Measurements from ENCODE around the gene SLC29A3. TPM values are rescaled to one million over a fixed set of nuclear protein-coding genes. Genes with fewer than 3 reads are reported as not detected.

The SLC29A3 gene
- total RNA-seq, 2 donors from 2014 or later = 4.6 to 12.7 TPM

DNA sequence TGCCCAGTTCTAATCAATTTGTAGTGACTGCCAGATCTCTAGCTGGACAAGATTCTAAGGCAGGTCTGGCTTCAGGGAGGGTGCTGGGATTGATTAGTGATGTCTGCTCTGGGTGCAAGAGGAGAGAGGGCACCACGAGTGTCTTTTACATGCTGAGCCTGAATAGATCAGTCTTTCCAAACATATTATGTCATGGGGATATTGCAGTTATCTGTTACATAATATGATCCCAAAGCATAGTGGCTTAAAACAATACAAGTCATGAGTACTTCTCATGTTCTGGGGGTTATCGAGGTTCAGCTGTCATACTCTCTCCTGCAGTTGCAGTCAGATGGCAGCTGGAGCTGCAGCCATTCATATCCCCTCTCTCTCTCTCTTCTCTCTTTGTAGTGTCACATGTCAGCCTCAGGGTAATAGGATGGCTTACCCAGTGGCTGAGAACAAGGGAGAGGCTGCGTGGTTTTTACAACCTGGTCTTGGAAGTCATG lies 26.0 kb downstream of the SLC29A3 start:
- DNase-seq (ENCODE audit: low spot score) = no peak
- no peak overlapping the region for H3K4me3 ChIP-seq
- H3K9me3 ChIP-seq = no peaks in the 10 kb centered on the region
- H3K27ac ChIP-seq = no peak overlapping the region
- no peaks in the 10 kb centered on the region for H3K36me3 ChIP-seq
- intact Hi-C loops (cut with DNase I) = no loop called here
- WGBS = 75% methylated on average over 3 of the region's 3 CpGs
- peaks cover 15% of the 10 kb centered on the region for H3K4me1 ChIP-seq (replicated peaks)
- TF ChIP-seq POLR2A (IDR thresholded peaks at IDR 0.05) (no peak), POLR2AphosphoS5 (IDR thresholded peaks at IDR 0.05) (no peak)
- TF ChIP-seq, protein P1, sequence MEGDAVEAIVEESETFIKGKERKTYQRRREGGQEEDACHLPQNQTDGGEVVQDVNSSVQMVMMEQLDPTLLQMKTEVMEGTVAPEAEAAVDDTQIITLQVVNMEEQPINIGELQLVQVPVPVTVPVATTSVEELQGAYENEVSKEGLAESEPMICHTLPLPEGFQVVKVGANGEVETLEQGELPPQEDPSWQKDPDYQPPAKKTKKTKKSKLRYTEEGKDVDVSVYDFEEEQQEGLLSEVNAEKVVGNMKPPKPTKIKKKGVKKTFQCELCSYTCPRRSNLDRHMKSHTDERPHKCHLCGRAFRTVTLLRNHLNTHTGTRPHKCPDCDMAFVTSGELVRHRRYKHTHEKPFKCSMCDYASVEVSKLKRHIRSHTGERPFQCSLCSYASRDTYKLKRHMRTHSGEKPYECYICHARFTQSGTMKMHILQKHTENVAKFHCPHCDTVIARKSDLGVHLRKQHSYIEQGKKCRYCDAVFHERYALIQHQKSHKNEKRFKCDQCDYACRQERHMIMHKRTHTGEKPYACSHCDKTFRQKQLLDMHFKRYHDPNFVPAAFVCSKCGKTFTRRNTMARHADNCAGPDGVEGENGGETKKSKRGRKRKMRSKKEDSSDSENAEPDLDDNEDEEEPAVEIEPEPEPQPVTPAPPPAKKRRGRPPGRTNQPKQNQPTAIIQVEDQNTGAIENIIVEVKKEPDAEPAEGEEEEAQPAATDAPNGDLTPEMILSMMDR (IDR thresholded peaks at IDR 0.05) = no peak
- H3K27me3 ChIP-seq (replicated peaks; ENCODE audit: insufficient read depth) = no peaks in the 10 kb centered on the region

DNA sequence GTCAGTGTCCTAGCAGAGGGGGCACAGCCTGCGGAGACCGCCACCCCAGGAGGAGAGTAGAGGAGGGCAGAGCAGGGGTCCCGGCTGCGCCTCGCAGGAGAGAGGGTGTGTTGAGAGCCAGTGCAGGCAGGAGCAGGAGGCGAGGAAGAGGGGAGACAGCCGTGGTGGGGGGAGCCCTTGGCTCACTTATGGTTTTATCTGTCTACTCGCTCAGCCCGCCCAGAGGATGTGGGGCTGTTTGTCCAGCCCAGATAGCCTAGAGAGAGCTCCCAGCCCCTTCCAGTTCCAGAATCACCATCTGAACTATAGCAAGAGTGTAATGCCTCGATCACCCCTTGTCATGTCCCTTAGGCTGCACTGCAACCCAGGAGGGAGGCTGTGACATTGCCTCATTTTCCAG lies 26.6 kb downstream of the SLC29A3 start:
- 84% methylated on average over 10 of the region's 10 CpGs for WGBS
- intact Hi-C loops (cut with DNase I) = no loop called here

DNA sequence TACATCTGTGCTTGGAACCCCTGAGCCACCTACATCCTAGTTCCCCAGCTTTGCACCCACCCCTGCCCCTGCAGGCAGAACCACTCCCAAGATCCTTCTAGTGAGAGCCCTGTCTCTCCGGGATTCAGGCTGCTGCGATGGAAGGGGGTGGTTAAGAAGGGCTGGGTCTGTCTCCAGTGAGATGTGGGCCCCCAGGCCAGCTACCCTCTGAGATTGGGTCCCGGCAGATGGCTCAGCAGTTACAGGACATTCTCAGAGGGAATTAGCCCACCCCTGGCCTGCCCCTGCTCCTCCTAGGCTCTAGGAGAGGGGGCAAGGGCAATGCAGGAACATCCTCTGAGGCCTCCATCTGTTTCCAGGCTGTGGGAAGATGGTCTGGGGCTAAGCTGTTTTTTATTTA lies 27.7 kb downstream of the SLC29A3 start:
- TF ChIP-seq, protein P1 (IDR thresholded peaks at IDR 0.05) = no peak
- TF ChIP-seq POLR2A (IDR thresholded peaks at IDR 0.05) (no peak), POLR2AphosphoS5 (IDR thresholded peaks at IDR 0.05) (no peak)
- Histone ChIP-seq H3K36me3 (no peaks in the 10 kb centered on the region), H3K4me1 (replicated peaks) (peaks cover 16% of the 10 kb centered on the region), H3K9me3 (no peaks in the 10 kb centered on the region), H3K4me3 (no peak overlapping the region), H3K27ac (no peak overlapping the region), H3K27me3 (replicated peaks; ENCODE audit: insufficient read depth) (no peaks in the 10 kb centered on the region)
- intact Hi-C loops (cut with DNase I) = no loop called here
- DNase-seq (ENCODE audit: low spot score) = no peak
- WGBS = 89% methylated on average over 3 of the region's 3 CpGs

More for the DNA sequence above, 26.6 kb downstream of the SLC29A3 start:
- TF ChIP-seq POLR2AphosphoS5 (IDR thresholded peaks at IDR 0.05) (no peak), POLR2A (IDR thresholded peaks at IDR 0.05) (no peak)
- TF ChIP-seq, protein P1 (IDR thresholded peaks at IDR 0.05) = no peak
- Histone ChIP-seq H3K27me3 (replicated peaks; ENCODE audit: insufficient read depth) (no peaks in the 10 kb centered on the region), H3K4me3 (no peak overlapping the region), H3K36me3 (no peaks in the 10 kb centered on the region), H3K9me3 (no peaks in the 10 kb centered on the region), H3K4me1 (replicated peaks) (peaks cover 15% of the 10 kb centered on the region), H3K27ac (no peak overlapping the region)
- DNase-seq (ENCODE audit: low spot score) = no peak

DNA sequence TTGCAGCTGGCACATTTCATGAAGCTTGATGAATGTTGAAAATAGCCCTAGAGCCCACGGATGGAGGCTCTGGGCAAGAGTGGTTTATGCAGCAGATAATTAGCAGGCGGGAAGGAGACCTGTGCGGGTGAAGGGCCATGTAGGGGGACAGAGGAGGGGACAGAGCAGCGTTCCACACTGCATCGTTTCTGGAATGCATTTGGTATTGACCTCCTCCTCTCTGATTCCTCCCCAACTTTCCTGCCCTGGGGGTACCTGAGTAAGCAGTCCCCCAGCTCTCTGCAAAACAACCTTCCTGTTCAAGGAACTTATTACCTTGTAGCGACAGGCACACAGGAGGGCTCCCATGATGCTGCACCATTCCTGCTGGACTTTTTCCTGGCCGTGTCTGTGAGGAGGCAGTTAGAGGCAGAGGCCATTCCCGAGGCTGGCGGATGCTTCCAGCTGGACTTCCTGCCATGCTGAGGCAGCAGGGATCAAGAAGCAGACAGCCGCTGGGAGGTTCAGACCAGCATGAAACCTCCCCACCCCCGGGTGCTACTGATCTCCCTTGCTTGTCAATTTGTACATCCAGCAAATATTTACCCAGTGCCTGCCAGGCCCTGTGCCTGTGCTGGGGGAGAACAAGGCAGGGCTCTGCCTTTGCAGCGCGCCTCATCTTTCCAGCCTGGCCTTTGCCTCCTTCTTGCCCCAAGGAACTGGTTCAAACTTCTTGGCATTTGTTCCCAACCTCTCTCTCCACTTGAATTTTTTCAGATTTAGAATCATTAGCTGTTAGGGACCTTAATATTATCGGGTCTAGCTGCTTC lies 28.7 kb downstream of the SLC29A3 start:
- H3K9me3 ChIP-seq = no peaks in the 10 kb centered on the region

DNA sequence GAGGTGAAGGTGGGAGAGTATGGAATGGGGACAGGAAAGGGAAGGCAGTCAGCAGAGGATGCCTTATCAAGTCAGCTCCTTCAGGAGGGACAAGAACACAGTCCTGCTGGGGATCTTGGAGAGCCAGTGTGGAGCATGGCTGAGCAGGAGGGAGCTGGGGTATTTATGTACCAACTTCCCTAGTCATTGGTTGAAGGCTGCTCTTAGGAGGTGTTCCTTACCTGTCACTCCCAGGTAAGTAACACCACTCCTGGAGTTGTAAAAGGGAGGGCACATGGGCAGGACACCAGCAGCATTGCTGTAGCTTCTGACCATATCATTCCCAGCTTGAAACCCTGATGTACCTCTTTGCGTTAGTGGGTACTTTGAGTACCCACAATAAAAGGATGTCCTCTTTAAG lies 29.8 kb downstream of the SLC29A3 start:
- intact Hi-C loops (cut with DNase I) = no loop called here
- TF ChIP-seq POLR2A (IDR thresholded peaks at IDR 0.05) = no peak
- TF ChIP-seq, protein P1 (IDR thresholded peaks at IDR 0.05) = no peak
- TF ChIP-seq POLR2AphosphoS5 (IDR thresholded peaks at IDR 0.05) = no peak
- H3K27ac ChIP-seq = no peak overlapping the region
- peaks cover 10% of the 10 kb centered on the region for H3K4me1 ChIP-seq (replicated peaks)
- WGBS = 93% methylated on average over 1 of the region's 1 CpG
- no peaks in the 10 kb centered on the region for H3K27me3 ChIP-seq (replicated peaks; ENCODE audit: insufficient read depth)
- no peak for DNase-seq (ENCODE audit: low spot score)
- no peak overlapping the region for H3K4me3 ChIP-seq
- H3K36me3 ChIP-seq = no peaks in the 10 kb centered on the region
- H3K9me3 ChIP-seq = no peaks in the 10 kb centered on the region

More for the DNA sequence above, 28.7 kb downstream of the SLC29A3 start:
- no peak overlapping the region for H3K4me3 ChIP-seq
- peak; percentile 69 for DNase-seq (ENCODE audit: low spot score)
- intact Hi-C loops (cut with DNase I) = no loop called here
- H3K36me3 ChIP-seq = no peaks in the 10 kb centered on the region
- 70% methylated on average over 14 of the region's 14 CpGs for WGBS
- H3K27ac ChIP-seq = no peak overlapping the region
- H3K4me1 ChIP-seq (replicated peaks) = peaks cover 12% of the 10 kb centered on the region
- TF ChIP-seq POLR2AphosphoS5 (IDR thresholded peaks at IDR 0.05) (peak; percentile 69), POLR2A (IDR thresholded peaks at IDR 0.05) (no peak)
- no peaks in the 10 kb centered on the region for H3K27me3 ChIP-seq (replicated peaks; ENCODE audit: insufficient read depth)
